Measurements from ENCODE around the gene UBE2B. TPM values are rescaled to one million over a fixed set of nuclear protein-coding genes. Genes with fewer than 3 reads are reported as not detected.

UBE2B gene
- total and polyA plus RNA-seq, 2 experiments from 2014 or later = 19.3 to 184 TPM

DNA sequence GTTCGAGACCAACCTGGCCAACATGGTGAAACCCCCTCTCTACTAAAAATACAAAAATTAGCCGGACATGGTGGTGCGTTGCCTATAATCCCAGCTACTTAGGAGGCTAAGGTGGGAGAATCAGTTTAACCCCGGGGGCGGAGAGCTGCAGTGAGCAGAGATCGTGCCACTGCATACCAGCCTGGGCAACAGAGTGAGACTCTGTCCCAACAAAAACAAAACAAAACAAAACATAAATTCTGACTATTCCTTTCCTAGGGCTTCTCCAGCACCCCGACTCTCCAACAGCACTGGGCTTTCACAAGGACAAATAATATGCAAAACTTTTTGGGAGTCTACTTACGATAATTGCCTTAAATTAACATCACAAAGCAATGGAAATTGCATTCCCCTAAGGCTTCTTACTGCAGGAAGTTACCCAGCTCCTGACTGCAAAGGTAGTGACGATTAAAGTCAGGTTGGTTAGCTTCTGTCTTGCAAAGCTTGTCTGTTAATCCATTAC lies 56.2 kb downstream of the UBE2B start:
- DNase-seq (ENCODE audit: low spot score) = peak; percentile 95
- Histone ChIP-seq H3K4me3 (peak overlapping the region; percentile 17), H3K4me1 (ENCODE audit: insufficient read depth) (peaks cover 22% of the 10 kb centered on the region), H4K20me1 (replicated peaks; ENCODE audit: insufficient read depth) (no peaks in the 10 kb centered on the region), H3K79me2 (replicated peaks; ENCODE audit: insufficient read depth) (peaks cover 23% of the 10 kb centered on the region), H3F3A (replicated peaks; ENCODE audit: low read depth) (peaks cover 5% of the 10 kb centered on the region; the same call in 1 of the 2 replicates), H3K27ac (ENCODE audit: low read depth) (peak overlapping the region; percentile 96), H3K9me2 (ENCODE audit: insufficient read depth) (no peaks in the 10 kb centered on the region), H3K27me3 (ENCODE audit: insufficient read depth) (no peaks in the 10 kb centered on the region), H3K4me2 (peak overlapping the region; percentile 9; the same call in 1 of the 2 replicates), H2AFZ (no peak overlapping the region), H3K36me3 (ENCODE audit: insufficient read depth) (no peaks in the 10 kb centered on the region)
- Mint-ChIP-seq H3K4me3 (peak overlapping the region; percentile 73), H3K9me3 (no peaks in the 10 kb centered on the region), H3K36me3 (ENCODE audit: low read depth) (peaks cover 2% of the 10 kb centered on the region; the same call in 2 of the 3 replicates), H3K27ac (peak overlapping the region; percentile 98), H3K27me3 (ENCODE audit: insufficient read depth, low read depth, poor library complexity) (peaks cover 7% of the 10 kb centered on the region), H3K4me1 (peaks cover 39% of the 10 kb centered on the region)
- peak; percentile 77 for ATAC-seq
- TF ChIP-seq ETS1 (IDR thresholded peaks at IDR 0.05) (peak; percentile 59; the same call in 1 of the 2 replicates), NANOG (IDR thresholded peaks at IDR 0.05; ENCODE audit: borderline replicate concordance) (peak; percentile 93), ZNF331 (CRISPR knock-in tag; IDR thresholded peaks at IDR 0.05; ENCODE audit: low read depth) (no peak), POLR2AphosphoS5 (IDR thresholded peaks at IDR 0.05; ENCODE audit: low read depth) (peak; percentile 59; the same call in 1 of the 2 replicates), CREB1 (CRISPR knock-in tag; IDR thresholded peaks at IDR 0.05; ENCODE audit: low read depth) (peak; percentile 57; the same call in 1 of the 2 replicates)

- Histone ChIP-seq H4K20me1 (replicated peaks; ENCODE audit: insufficient read depth) (no peaks in the 10 kb centered on the region), H3K4me2 (peak overlapping the region; percentile 76), H3K27me3 (ENCODE audit: insufficient read depth) (no peaks in the 10 kb centered on the region), H3K4me1 (ENCODE audit: insufficient read depth) (peaks cover 22% of the 10 kb centered on the region), H2AFZ (no peak overlapping the region), H3K9me2 (ENCODE audit: insufficient read depth) (no peaks in the 10 kb centered on the region), H3K79me2 (replicated peaks; ENCODE audit: insufficient read depth) (peaks cover 23% of the 10 kb centered on the region), H3K4me3 (peak overlapping the region; percentile 41), H3K36me3 (ENCODE audit: insufficient read depth) (no peaks in the 10 kb centered on the region), H3K27ac (ENCODE audit: low read depth) (peak overlapping the region; percentile 96), H3F3A (replicated peaks; ENCODE audit: low read depth) (peaks cover 5% of the 10 kb centered on the region; the same call in 1 of the 2 replicates)
- Mint-ChIP-seq H3K27ac (peak overlapping the region; percentile 65; the same call in 1 of the 2 replicates), H3K9me3 (no peaks in the 10 kb centered on the region), H3K4me3 (peak overlapping the region; percentile 70; the same call in 2 of the 3 replicates), H3K27me3 (ENCODE audit: insufficient read depth, low read depth, poor library complexity) (peaks cover 11% of the 10 kb centered on the region), H3K4me1 (peaks cover 51% of the 10 kb centered on the region), H3K36me3 (ENCODE audit: low read depth) (peaks cover 20% of the 10 kb centered on the region)
- peak; percentile 78 for DNase-seq (ENCODE audit: low spot score)
- ATAC-seq = peak; percentile 75
- TF ChIP-seq EZH2 (IDR thresholded peaks at IDR 0.05; ENCODE audit: low read depth, unreplicated experiment) (no peak), CTCF (conservative IDR thresholded peaks at IDR 0.05; ENCODE audit: low read depth in 2 of 2) (0 out of 4 replicates have a peak, but pooled peaks of 1 of the 2 experiments have one; percentile 11), POLR2AphosphoS5 (IDR thresholded peaks at IDR 0.05; ENCODE audit: low read depth) (no peak), CREB1 (CRISPR knock-in tag; IDR thresholded peaks at IDR 0.05; ENCODE audit: low read depth) (no peak), EZH2phosphoT487 (IDR thresholded peaks at IDR 0.05; ENCODE audit: unreplicated experiment) (no peak), NANOG (IDR thresholded peaks at IDR 0.05; ENCODE audit: borderline replicate concordance) (no peak), ZNF331 (CRISPR knock-in tag; IDR thresholded peaks at IDR 0.05; ENCODE audit: low read depth) (no peak), ZNF462 (CRISPR knock-in tag; IDR thresholded peaks at IDR 0.05) (0 out of 2 replicates have a peak, but pooled peaks have one; percentile 27)
Observed at GRCh38 chr5:134430001-134430569, 58.7 kb downstream of the UBE2B start.
